ENCODE data around the gene SH3PXD2A. TPM values are rescaled to one million over a fixed set of nuclear protein-coding genes. Genes with fewer than 3 reads are reported as not detected.

The SH3PXD2A gene
- total and polyA plus RNA-seq, 2 of the 4 experiments (the other 2 are of a cell fraction): 6.3 to 23.0 TPM

GRCh38 chr10:103739039-103739764 lies 116.2 kb downstream of the SH3PXD2A start:
- Histone ChIP-seq H2BK120ac (ENCODE audit: low read depth, low read length) (peak overlapping the region; percentile 86), H4K20me1 (ENCODE audit: insufficient read depth, low read length) (no peaks in the 10 kb centered on the region), H3K4me1 (ENCODE audit: control insufficient read depth, insufficient read depth, low read length) (peaks cover 27% of the 10 kb centered on the region), H2AK5ac (ENCODE audit: low read depth, low read length) (peak overlapping the region; percentile 89), H3K4me3 (ENCODE audit: insufficient read depth, low read depth, low read length) (no peak overlapping the region; the same call in 1 of the 2 replicates), H3K27ac (ENCODE audit: insufficient read depth, low read length) (peak overlapping the region; percentile 73), H2BK15ac (ENCODE audit: low read depth, low read length) (peak overlapping the region; percentile 79; the same call in 2 of the 3 replicates), H4K91ac (ENCODE audit: insufficient read depth, low read depth, low read length) (peak overlapping the region; percentile 75), H2AK9ac (replicated peaks; ENCODE audit: low read depth, low read length, poor library complexity) (peak overlapping the region; percentile 58), H3K27me3 (ENCODE audit: control insufficient read depth, insufficient read depth, low read length) (no peaks in the 10 kb centered on the region), H2AFZ (replicated peaks; ENCODE audit: low read length, poor library complexity) (peak overlapping the region; percentile 82), H3K56ac (ENCODE audit: extremely low read depth, insufficient read depth, low read length) (peak overlapping the region; percentile 45; the same call in 1 of the 2 replicates), H2BK5ac (ENCODE audit: low read depth, low read length, poor library complexity, severe bottlenecking) (peak overlapping the region; percentile 83), H3K18ac (ENCODE audit: low read depth, low read length) (peak overlapping the region; percentile 49), H2BK20ac (ENCODE audit: low read depth, low read length) (peak overlapping the region; percentile 92), H3K79me1 (ENCODE audit: low read depth in 1 of 2, low read length in 2 of 2) (peaks cover 0 to 25% of the 10 kb centered on the region in 2 experiments; a peak in 2 of 4 replicates), H3K4ac (ENCODE audit: low read depth, low read length) (peak overlapping the region; percentile 84), H3K9me1 (ENCODE audit: insufficient read depth, low read length) (peaks cover 25% of the 10 kb centered on the region), H3K36me3 (ENCODE audit: control insufficient read depth, insufficient read depth, low read length) (no peaks in the 10 kb centered on the region), H3K9me3 (ENCODE audit: control insufficient read depth, insufficient read depth, low read length) (no peaks in the 10 kb centered on the region), H3K4me2 (ENCODE audit: low read depth, low read length) (peak overlapping the region; percentile 18), H4K8ac (ENCODE audit: low read depth in 2 of 2, low read length in 2 of 2) (peak overlapping the region; percentile 39 to 71), H3K23ac (ENCODE audit: low read depth, low read length) (peak overlapping the region; percentile 88), H3K14ac (replicated peaks; ENCODE audit: low read depth, low read length) (peak overlapping the region; percentile 41), H4K5ac (ENCODE audit: low read depth, low read length) (no peak overlapping the region; the same call in 1 of the 2 replicates), H3K9ac (ENCODE audit: low read depth, low read length) (0 out of 2 replicates have a peak overlapping the region, but pooled peaks have one; percentile 25)
- 0% methylated on average over 5 of the region's 13 CpGs; no CpG with 5 or more reads in 1 of the 2 experiments for WGBS, 2 experiments (ENCODE audit: extremely low coverage in 2 of 2, insufficient read length in 1 of 2)
- dilution Hi-C loops (cut with HindIII; ENCODE audit: low sequenced_read_pairs, unreplicated experiment) (no loop called here), intact Hi-C loops (cut with micrococcal nuclease) (loop anchor here (1.0 kb wide), 1 partner anchor 33 kb away; no protein-coding TSS in a partner anchor), in situ Hi-C loops (cut with MboI; ENCODE audit: low sequenced_read_pairs) (no loop called here)
- DNase-seq (peak; percentile 98), ATAC-seq (ENCODE audit: low read depth) (peak; percentile 94)
- no TSS peak for BruUV-seq (replicated peaks)
- POLR2A ChIA-PET (ENCODE audit: unreplicated experiment): no interaction called here
- CTCF ChIA-PET: interaction anchor here (0.6 to 1.3 kb wide), 5 partner anchors 13 to 149 kb away, joined by 3 read pairs; no protein-coding TSS in a partner anchor
- TF ChIP-seq CHD1 (IDR thresholded peaks at IDR 0.05; ENCODE audit: low read depth, low read length): no peak
- TF ChIP-seq CEBPB (IDR thresholded peaks at IDR 0.05; ENCODE audit: low read depth, low read length): no peak
- TF ChIP-seq MXI1 (IDR thresholded peaks at IDR 0.05; ENCODE audit: borderline replicate concordance, low read depth, low read length): no peak
- TF ChIP-seq CTCF (conservative IDR thresholded peaks at IDR 0.05; ENCODE audit: low read depth, low read length): no peak
- TF ChIP-seq NFE2L2 (IDR thresholded peaks at IDR 0.05; ENCODE audit: low read depth, low read length): no peak
- TF ChIP-seq MAZ (IDR thresholded peaks at IDR 0.05; ENCODE audit: borderline replicate concordance, low read depth, low read length): peak; percentile 94; the same call in 1 of the 2 replicates
- peak; percentile 64; the same call in 1 of the 2 replicates for TF ChIP-seq BHLHE40 (IDR thresholded peaks at IDR 0.05; ENCODE audit: low read depth, low read length)
- TF ChIP-seq FOS (IDR thresholded peaks at IDR 0.05; ENCODE audit: low read depth, low read length): peak; percentile 39
- 0 out of 2 replicates have a peak, but pooled peaks have one; percentile 3 for TF ChIP-seq RAD21 (IDR thresholded peaks at IDR 0.05; ENCODE audit: low read length)
- no peak for TF ChIP-seq RFX5 (IDR thresholded peaks at IDR 0.05; ENCODE audit: low read depth, low read length)
- no peak for TF ChIP-seq MAFK (IDR thresholded peaks at IDR 0.05; ENCODE audit: low read depth, low read length)
- no peak for TF ChIP-seq ELK1 (IDR thresholded peaks at IDR 0.05; ENCODE audit: borderline replicate concordance, low read depth, low read length)
- TF ChIP-seq RCOR1 (IDR thresholded peaks at IDR 0.05; ENCODE audit: insufficient replicate concordance, low read length): peak; percentile 40
